Erythroblast (primary cell): ENCODE measurements around the gene ACAP3.
"Not testable (repeated sequence)": the region's sequence is repeated elsewhere in the genome, so short reads cannot be mapped to it uniquely, and the experiment has no call there.

ENCODE experiments used
- DNase-seq, 2 experiments: peaks; one replicate each; lab custom pipeline; 2025; lab: John Stamatoyannopoulos, UW
- GATA1 ChIP-seq: IDR thresholded peaks from 2 replicates; pipeline ENCODE4 v1.6.1; 2011; ENCODE audit warnings: low read depth, mild to moderate bottlenecking, control low read depth, low read length, moderate library complexity
- POLR2A ChIP-seq: IDR thresholded peaks from 2 replicates; pipeline ENCODE4 v1.6.1; 2011; ENCODE audit warnings: mild to moderate bottlenecking, low read length

Gene ACAP3

GRCh38 chr1:1318777-1319645 lies 11.3 kb upstream of the ACAP3 start:
- DNase-seq: no peak
- no peak for TF ChIP-seq POLR2A

GRCh38 chr1:1318131-1318652 lies 10.5 kb upstream of the ACAP3 start:
- no peak for TF ChIP-seq GATA1
- no peak for TF ChIP-seq POLR2A
- peak; percentile 34 to 73 for DNase-seq

GRCh38 chr1:1317420-1317819 lies 9.7 kb upstream of the ACAP3 start:
- DNase-seq: no peak
- TF ChIP-seq GATA1 (no peak), POLR2A (no peak)

- not testable (repeated sequence) for DNase-seq
Measured at GRCh38 chr1:1316199-1316598, 8.5 kb upstream of the ACAP3 start.

- no peak for TF ChIP-seq POLR2A
- no peak for TF ChIP-seq GATA1
- no peak for DNase-seq
Measured at GRCh38 chr1:1315435-1315954, 7.8 kb upstream of the ACAP3 start.

GRCh38 chr1:1314678-1315335 lies 7.1 kb upstream of the ACAP3 start:
- TF ChIP-seq GATA1 (no peak), POLR2A (no peak)
- DNase-seq: no peak

- DNase-seq: no peak
- TF ChIP-seq GATA1 (no peak), POLR2A (no peak)
Measured at GRCh38 chr1:1314237-1314586, 6.5 kb upstream of the ACAP3 start.

- DNase-seq: no peak
- TF ChIP-seq POLR2A (no peak), GATA1 (no peak)
Measured at GRCh38 chr1:1313500-1314236, 5.9 kb upstream of the ACAP3 start.

GRCh38 chr1:1312450-1313314 lies 5.0 kb upstream of the ACAP3 start:
- no peak for DNase-seq
- no peak for TF ChIP-seq POLR2A
- no peak for TF ChIP-seq GATA1

- DNase-seq: no peak
- no peak for TF ChIP-seq GATA1
- no peak for TF ChIP-seq POLR2A
Measured at GRCh38 chr1:1311107-1312104, 3.7 kb upstream of the ACAP3 start.

GRCh38 chr1:1310476-1311053 lies 2.8 kb upstream of the ACAP3 start:
- no peak for DNase-seq
- no peak for TF ChIP-seq GATA1
- TF ChIP-seq POLR2A: no peak

- no peak for TF ChIP-seq POLR2A
- TF ChIP-seq GATA1: no peak
- no peak for DNase-seq
Measured at GRCh38 chr1:1310109-1310385, 2.3 kb upstream of the ACAP3 start.
